Measurements from ENCODE around the gene HOXC9.

HOXC9 gene

DNA sequence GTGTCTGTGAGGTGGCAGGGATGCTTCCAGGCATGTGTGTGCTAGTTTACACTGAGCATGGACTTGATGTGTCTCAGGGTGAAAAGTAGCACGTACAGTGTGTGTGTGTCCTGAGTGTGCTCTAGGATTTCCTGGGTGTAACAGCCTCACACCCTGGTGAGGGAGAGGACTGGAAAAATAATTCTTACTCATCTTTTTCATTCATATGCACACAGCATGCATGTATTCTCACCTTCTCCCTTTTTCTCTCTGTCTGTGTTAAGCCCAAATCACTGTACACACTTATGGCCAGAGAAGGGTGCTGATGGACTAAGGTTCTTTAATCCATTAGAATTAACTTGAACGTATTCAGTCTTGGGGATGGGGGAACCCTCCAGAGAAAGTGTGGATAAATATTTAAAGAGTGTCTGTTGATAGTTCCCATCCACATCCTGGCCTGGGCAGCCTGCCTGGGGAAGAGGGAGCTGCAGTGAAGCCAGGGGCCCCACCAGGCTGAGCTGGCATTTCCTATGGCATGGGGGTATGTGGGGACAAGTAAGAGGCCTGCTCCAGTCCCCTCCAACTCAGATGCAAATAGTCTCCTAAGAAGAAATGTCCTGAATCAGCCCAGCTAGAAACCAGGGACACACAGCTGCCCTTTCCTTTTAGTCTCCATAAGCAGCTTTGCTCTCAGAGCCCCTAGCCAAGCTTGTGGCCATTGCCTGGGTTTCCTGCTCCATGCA is 7.7 kb downstream of the HOXC9 start:
- TF ChIP-seq FOXP2 (optimal IDR thresholded peaks at IDR 0.05; ENCODE audit: borderline replicate concordance, extremely low read depth, extremely low read length, insufficient read depth) (no peak), TAF1 (IDR thresholded peaks at IDR 0.05; ENCODE audit: borderline replicate concordance, insufficient read depth, low read length) (no peak), SIN3A (IDR thresholded peaks at IDR 0.05; ENCODE audit: borderline replicate concordance, insufficient read depth, low read length) (no peak), POLR2AphosphoS5 (IDR thresholded peaks at IDR 0.05; ENCODE audit: low read depth, low read length) (no peak), REST (IDR thresholded peaks at IDR 0.05; ENCODE audit: insufficient read depth in 1 of 2, low read depth in 2 of 2, low read length in 2 of 2) (no peak)

GRCh38 chr12:54008260-54008552 is 8.2 kb downstream of the HOXC9 start:
- TF ChIP-seq TAF1 (IDR thresholded peaks at IDR 0.05; ENCODE audit: borderline replicate concordance, insufficient read depth, low read length), result no peak
- TF ChIP-seq FOXP2 (optimal IDR thresholded peaks at IDR 0.05; ENCODE audit: borderline replicate concordance, extremely low read depth, extremely low read length, insufficient read depth), result no peak
- TF ChIP-seq POLR2AphosphoS5 (IDR thresholded peaks at IDR 0.05; ENCODE audit: low read depth, low read length), result no peak
- TF ChIP-seq REST (IDR thresholded peaks at IDR 0.05; ENCODE audit: insufficient read depth in 1 of 2, low read depth in 2 of 2, low read length in 2 of 2), result no peak
- no peak for TF ChIP-seq SIN3A (IDR thresholded peaks at IDR 0.05; ENCODE audit: borderline replicate concordance, insufficient read depth, low read length)

GRCh38 chr12:54009171-54010052 is 9.5 kb downstream of the HOXC9 start:
- TF ChIP-seq POLR2AphosphoS5 (IDR thresholded peaks at IDR 0.05; ENCODE audit: low read depth, low read length) (no peak), TAF1 (IDR thresholded peaks at IDR 0.05; ENCODE audit: borderline replicate concordance, insufficient read depth, low read length) (no peak), REST (IDR thresholded peaks at IDR 0.05; ENCODE audit: insufficient read depth in 1 of 2, low read depth in 2 of 2, low read length in 2 of 2) (no peak), SIN3A (IDR thresholded peaks at IDR 0.05; ENCODE audit: borderline replicate concordance, insufficient read depth, low read length) (no peak), FOXP2 (optimal IDR thresholded peaks at IDR 0.05; ENCODE audit: borderline replicate concordance, extremely low read depth, extremely low read length, insufficient read depth) (no peak)

DNA sequence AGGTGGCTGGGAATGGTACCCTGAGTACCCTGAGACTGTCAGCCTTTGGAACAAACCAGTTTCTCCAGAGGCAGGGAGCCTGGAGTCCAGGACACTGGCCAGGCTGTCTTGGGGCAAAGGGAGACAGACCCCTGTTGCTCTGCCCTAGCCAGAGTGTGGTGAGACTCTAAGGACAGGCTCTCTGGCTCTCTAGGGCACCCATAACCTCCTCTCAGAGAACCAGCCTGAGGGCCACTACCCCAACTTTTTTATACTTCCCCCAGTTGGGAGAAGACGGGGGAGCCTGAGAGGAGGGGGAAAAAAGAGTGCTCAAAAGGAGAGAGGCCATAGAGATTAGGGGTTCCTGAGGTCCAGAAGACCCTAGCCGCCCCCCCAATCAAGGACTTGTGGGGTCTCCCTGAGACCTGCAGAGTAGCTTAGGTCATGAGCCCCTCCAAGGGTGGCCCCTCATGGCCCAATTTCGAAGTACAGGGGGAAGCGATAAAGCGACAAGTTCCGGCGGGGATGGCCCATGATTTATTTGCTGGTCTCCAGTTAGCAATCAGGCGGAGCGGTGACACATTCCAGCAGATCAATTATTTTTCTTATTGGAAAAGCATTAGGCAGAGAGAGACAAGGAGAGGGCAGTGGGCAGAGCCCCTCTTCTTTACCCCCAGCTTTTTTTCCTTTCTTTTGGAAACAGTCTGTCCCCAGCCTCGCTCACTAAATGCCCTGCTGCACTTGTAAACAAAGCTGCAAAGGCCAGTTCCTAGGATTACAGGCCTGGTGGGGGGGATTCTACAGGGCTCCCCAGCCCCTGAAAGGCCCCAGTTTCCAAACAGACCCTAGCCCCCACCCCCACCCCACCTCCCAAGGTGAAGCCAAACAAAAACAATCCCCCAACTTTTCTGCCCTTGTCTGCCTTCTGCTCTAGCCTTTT is 10.4 kb downstream of the HOXC9 start:
- TF ChIP-seq REST (IDR thresholded peaks at IDR 0.05; ENCODE audit: insufficient read depth in 1 of 2, low read depth in 2 of 2, low read length in 2 of 2) (no peak), SIN3A (IDR thresholded peaks at IDR 0.05; ENCODE audit: borderline replicate concordance, insufficient read depth, low read length) (no peak), POLR2AphosphoS5 (IDR thresholded peaks at IDR 0.05; ENCODE audit: low read depth, low read length) (no peak), TAF1 (IDR thresholded peaks at IDR 0.05; ENCODE audit: borderline replicate concordance, insufficient read depth, low read length) (no peak), FOXP2 (optimal IDR thresholded peaks at IDR 0.05; ENCODE audit: borderline replicate concordance, extremely low read depth, extremely low read length, insufficient read depth) (no peak)

All from PFSK-1 (cell line).